GM21390 (cell line): ENCODE data around the gene CCDC68.

Source experiments
- ATAC-seq: cut with Tn5 transposase; IDR thresholded peaks from one replicate; pipeline ENCODE4 v1.9.1; 2021; ENCODE audit not compliant: unreplicated experiment

Gene CCDC68

GRCh38 chr18:54961868-54962267, 2.6 kb upstream of the CCDC68 start:
- no peak for ATAC-seq

DNA sequence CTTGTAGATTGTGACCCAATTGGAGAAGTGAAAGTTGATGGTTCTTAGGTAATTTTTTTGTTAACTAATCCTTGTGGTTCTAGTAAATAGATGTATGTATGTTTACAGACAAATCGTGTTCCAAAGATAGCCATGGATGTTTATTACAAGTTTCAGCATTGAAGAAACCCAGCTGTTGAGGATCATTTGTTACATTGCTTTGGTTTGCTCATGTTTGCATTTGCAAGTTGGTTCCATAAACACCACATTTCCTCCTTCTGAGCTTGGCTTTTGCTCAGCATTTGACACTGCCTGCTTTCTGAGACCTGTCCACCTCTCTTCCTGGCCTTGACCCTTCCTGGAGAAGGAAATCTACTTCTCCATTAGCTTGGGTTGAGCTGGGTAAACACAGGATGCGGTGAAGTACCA, 1.8 kb upstream of the CCDC68 start:
- ATAC-seq = no peak

DNA sequence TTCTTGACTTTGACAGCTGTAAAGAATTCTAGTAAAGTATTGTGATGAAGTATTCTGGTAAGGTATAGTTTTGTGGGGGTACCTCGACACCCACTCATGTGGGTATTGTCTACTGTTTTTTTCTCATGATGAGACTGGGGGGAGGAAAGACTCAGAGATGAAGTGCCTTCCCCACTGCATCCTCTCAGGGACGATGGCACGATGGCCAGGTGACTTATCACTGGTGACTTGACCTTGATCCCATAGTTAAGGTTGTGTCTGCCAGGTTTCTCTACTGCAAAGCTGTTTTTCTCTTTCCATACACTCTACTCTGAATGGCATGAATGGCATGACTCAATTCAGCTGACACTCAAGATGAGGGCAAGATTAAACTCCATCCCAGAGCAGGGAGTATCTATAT, 936 bp upstream of the CCDC68 start:
- no peak for ATAC-seq

GRCh38 chr18:54957996-54958395, 1.3 kb downstream of the CCDC68 start:
- ATAC-seq = no peak

- ATAC-seq = no peak
These were observed 1.9 kb downstream of the CCDC68 start for GRCh38 chr18:54957296-54957832.

DNA sequence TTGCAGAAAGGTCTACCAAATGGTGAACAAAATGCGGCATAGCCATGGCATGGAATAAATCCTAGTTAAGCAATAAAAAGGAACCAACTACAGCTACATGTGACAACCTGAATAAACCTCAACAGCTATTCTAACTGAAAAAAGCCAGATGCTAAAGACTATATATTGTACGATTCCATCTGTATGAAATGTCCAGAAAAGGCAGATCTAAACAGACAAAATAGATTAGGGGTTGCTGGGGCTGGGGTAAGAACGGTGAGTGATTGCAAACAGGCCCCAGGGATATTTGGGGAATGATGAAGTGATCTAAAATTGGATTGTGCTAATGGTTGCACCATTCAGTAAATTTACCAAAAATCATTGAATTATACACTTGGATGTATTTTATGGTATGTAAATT, 2.8 kb downstream of the CCDC68 start:
- ATAC-seq = no peak

GRCh38 chr18:54952026-54952425, 7.2 kb downstream of the CCDC68 start:
- no peak for ATAC-seq

GRCh38 chr18:54950221-54950620, 9.0 kb downstream of the CCDC68 start:
- no peak for ATAC-seq

DNA sequence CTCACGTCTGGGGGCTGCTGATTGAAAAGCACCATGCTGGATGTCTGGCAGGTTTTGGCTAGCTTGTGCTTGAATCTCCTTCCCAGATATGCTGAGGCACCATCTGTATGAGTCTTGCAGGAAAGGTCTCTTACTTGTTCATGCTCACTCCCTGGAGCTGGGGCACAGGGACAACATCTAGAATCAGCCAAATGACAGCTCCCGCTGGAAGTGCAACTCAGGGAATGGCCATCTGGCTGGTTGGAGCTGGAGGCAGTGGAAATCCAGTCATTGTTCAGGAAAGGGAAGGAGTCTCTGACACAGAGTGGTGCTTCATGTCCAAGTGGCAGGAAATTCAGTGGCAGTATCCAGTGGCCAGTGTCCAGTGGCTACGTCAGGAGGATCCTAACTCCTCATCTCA, 9.7 kb downstream of the CCDC68 start:
- no peak for ATAC-seq

GRCh38 chr18:54948350-54948837, 10.9 kb downstream of the CCDC68 start:
- no peak for ATAC-seq

GRCh38 chr18:54947091-54947490, 12.2 kb downstream of the CCDC68 start:
- ATAC-seq = no peak

- peak; percentile 87 for ATAC-seq
These were observed 13.1 kb downstream of the CCDC68 start for GRCh38 chr18:54946149-54946581.

DNA sequence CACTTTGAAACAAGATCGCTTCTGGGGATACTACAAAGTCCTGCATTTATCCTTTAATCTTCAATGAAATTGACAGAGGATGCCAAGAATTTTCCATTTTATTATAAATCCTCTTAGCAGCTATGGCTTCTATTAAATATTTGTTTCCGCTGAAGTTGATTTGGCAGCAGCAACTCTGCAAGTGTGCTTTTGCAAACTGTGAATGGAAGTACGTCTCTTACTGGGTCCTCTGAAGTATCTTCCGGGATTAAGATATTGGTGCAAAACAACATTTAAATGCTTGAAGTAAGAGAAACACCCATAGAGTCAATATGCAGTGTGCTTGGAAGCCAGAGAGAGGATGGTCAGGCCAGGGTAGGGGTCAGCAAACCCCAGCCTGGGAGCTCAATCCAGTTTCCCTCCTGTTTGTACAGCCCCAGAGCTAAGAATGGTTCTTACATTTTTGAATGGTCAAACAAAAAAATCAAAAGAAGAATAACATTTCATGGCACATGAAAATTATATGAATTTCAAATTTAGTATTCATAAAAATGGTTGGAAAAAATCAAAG, 13.6 kb downstream of the CCDC68 start:
- no peak for ATAC-seq

GRCh38 chr18:54942569-54942968, 16.7 kb downstream of the CCDC68 start:
- no peak for ATAC-seq

GRCh38 chr18:54942144-54942543, 17.1 kb downstream of the CCDC68 start:
- no peak for ATAC-seq

GRCh38 chr18:54939361-54939917, 19.8 kb downstream of the CCDC68 start:
- no peak for ATAC-seq

DNA sequence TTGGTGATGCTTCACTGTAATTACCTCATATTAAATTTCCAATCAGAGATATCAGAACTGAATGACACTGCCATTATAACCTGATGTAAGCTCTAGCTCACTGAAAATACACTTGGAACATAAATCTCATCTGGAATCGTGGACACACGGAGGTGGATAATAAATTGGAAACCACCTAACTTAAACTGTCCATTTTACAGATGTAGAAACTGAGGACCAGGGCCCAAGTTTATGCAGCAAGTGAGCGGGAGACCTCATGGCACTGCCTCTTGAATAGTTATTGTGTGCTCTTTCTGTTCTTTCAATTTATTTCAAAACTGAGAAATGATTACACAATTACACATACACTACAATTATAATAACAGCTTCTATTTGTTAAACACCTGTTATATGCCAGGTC, 20.8 kb downstream of the CCDC68 start:
- ATAC-seq = no peak

- no peak for ATAC-seq
These were observed 26.8 kb downstream of the CCDC68 start for GRCh38 chr18:54932472-54932871.

- no peak for ATAC-seq
These were observed 28.1 kb downstream of the CCDC68 start for GRCh38 chr18:54931152-54931551.

- ATAC-seq = no peak
These were observed 31.0 kb downstream of the CCDC68 start for GRCh38 chr18:54928236-54928635.

DNA sequence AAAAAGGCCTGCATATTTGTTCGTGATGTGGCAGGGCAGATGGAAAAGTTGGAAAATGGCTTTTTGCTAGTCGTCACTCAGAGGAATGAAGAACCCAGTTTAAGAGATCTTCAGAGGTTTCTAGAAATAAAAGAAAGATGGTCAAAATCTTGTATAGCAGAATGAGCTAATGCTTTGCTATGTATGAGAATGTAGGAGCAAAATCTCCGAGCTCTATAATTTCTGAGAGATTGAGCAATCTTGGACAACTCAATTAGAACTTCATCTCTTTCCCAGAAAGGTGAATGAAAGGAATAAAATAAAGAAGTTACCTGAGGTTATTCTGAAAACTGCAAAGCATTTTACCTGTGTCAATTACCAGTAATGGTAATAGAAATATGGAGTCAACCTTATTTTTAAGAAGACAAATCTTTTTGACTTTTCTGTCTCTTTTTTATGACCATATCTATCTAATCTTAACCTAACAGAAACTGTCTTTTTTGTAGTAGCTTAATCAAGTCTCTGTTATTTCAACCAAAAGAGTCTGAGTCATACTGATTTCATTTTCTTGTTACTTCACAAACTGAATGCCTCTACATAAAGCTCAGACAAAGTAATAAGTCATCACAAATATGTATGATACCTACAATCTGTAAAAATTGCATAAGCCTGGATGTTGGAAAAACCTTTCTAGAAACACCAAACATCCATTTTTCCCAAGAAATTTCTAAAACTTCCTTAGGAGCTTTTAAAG, 32.5 kb downstream of the CCDC68 start:
- ATAC-seq = no peak

DNA sequence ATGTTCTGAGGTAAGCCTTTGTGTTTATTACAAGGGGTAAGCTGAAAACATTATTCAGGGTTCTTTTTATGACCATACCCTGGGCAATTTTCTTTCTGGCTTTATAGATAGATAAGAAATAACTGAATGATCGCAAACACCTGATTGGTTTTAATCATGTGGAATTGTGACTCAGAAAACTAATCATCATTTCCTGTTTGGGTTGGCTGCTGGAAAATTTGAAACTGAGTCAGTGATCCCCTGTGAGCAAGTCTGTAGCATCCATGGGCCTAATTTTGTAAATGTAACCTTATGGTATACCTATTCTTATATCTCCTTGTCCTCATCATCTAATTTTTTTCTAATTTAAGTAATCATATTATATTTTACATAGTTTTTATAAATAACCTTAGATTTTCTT, 34.3 kb downstream of the CCDC68 start:
- ATAC-seq = no peak
